HepG2 (cell line): ENCODE measurements around the gene OPRL1. TPM values are rescaled to one million over a fixed set of nuclear protein-coding genes. Genes with fewer than 3 reads are reported as not detected.

Experiments
- DNMT1 ChIP-seq: sonication (generic); formaldehyde crosslinking; IDR thresholded peaks from 2 replicates; pipeline ENCODE4 v1.5.1; 2020; ENCODE audit warnings: mild to moderate bottlenecking, missing genetic modification reagents
- KLF15 ChIP-seq: sonication (generic); formaldehyde crosslinking; IDR thresholded peaks from 2 replicates; pipeline ENCODE4 v1.8.1; 2023; ENCODE audit warnings: borderline replicate concordance, mild to moderate bottlenecking, inconsistent platforms, missing genetic modification reagents, mixed read lengths
- MIER3 ChIP-seq: IDR thresholded peaks from 2 replicates; pipeline ENCODE4 v1.6.1; 2016; ENCODE audit warnings: missing compliant biosample characterization, borderline replicate concordance
- NCOR1 ChIP-seq: fragments of 200-600 bp; sonication (generic); IDR thresholded peaks from 2 replicates; pipeline ENCODE4 v1.7.0; 2017; ENCODE audit warnings: antibody characterized with exemption, low read length, borderline replicate concordance
- NR2F6 ChIP-seq, 2 experiments: IDR thresholded peaks; 2 replicates each; pipeline ENCODE4 v1.6.1; 2016; ENCODE audit warnings: antibody characterized with exemption in 1 of 2, mild to moderate bottlenecking in 1 of 2
- RBM39 ChIP-seq: fragments of 200-400 bp; formaldehyde crosslinking; IDR thresholded peaks from one replicate; pipeline ENCODE4 v1.6.1; 2018; ENCODE audit warnings: antibody characterized with exemption, mild to moderate bottlenecking, low read depth, low read length; ENCODE audit not compliant: poor library complexity, severe bottlenecking
- SAP130 ChIP-seq: IDR thresholded peaks from 2 replicates; pipeline ENCODE4 v1.6.1; 2016; ENCODE audit warnings: low read depth
- ZNF143 ChIP-seq: sonication (generic); formaldehyde crosslinking; IDR thresholded peaks from 2 replicates; pipeline ENCODE4 v1.4.0; 2020; ENCODE audit warnings: missing genetic modification reagents
- ZSCAN12 ChIP-seq: sonication (generic); formaldehyde crosslinking; IDR thresholded peaks from 2 replicates; pipeline ENCODE4 v1.9.0; 2021; ENCODE audit warnings: mild to moderate bottlenecking, missing genetic modification reagents
- polyA plus RNA-seq, 8 experiments: library from polyadenylated mRNA; depleted of rRNA in 3 of 8; stranded (reverse) in 7 of 8; unstranded in 1 of 8; fragments of >200 nt; fragmentation: Illumina TruSeq in 4 of 8; extraction: Trizol in 4 of 8; gene quantifications; 2 replicates each; pipeline versions ENCODE4 v1.2.1 to v1.2.3, GENCODE V29; 2011 to 2016; ENCODE audit warnings: low read depth in 4 of 8, missing spikeins in 1 of 8, mixed read lengths in 1 of 8; ENCODE audit not compliant: insufficient read depth in 1 of 8
- total RNA-seq, 5 experiments: library from RNA; depleted of rRNA; stranded (reverse); fragments of >200 nt; fragmentation: Illumina TruSeq; extraction: Trizol; gene quantifications; 2 replicates each; pipeline ENCODE4 v1.2.3, GENCODE V29; 2016; ENCODE audit warnings: low read depth in 1 of 5
- TF ChIP-seq, protein P1 (sequence below): sonication (generic); formaldehyde crosslinking; IDR thresholded peaks from 2 replicates; pipeline ENCODE4 v1.4.0; 2020; ENCODE audit warnings: missing genetic modification reagents
- TF ChIP-seq, protein P2 (sequence below): sonication (generic); formaldehyde crosslinking; IDR thresholded peaks from 2 replicates; pipeline ENCODE4 v1.8.0; 2022; ENCODE audit warnings: missing genetic modification reagents, mild to moderate bottlenecking, borderline replicate concordance
- TF ChIP-seq, protein P3 (sequence below): sonication (generic); formaldehyde crosslinking; IDR thresholded peaks from 2 replicates; pipeline ENCODE4 v1.9.0; 2022; ENCODE audit warnings: low read depth, missing genetic modification reagents
- TF ChIP-seq, protein P4 (sequence below): sonication (generic); formaldehyde crosslinking; IDR thresholded peaks from 2 replicates; pipeline ENCODE4 v1.4.0; 2020; ENCODE audit warnings: mild to moderate bottlenecking, missing genetic modification reagents
- TF ChIP-seq, protein P5 (sequence below): sonication (generic); formaldehyde crosslinking; IDR thresholded peaks from 2 replicates; pipeline ENCODE4 v1.9.0; 2021; ENCODE audit warnings: mild to moderate bottlenecking, missing genetic modification reagents

OPRL1 gene
- total and polyA plus RNA-seq, 2 of the 13 experiments (the other 11 are each of a cell fraction or from before 2014, with no cell fraction given) = 0.35 to 0.71 TPM

DNA sequence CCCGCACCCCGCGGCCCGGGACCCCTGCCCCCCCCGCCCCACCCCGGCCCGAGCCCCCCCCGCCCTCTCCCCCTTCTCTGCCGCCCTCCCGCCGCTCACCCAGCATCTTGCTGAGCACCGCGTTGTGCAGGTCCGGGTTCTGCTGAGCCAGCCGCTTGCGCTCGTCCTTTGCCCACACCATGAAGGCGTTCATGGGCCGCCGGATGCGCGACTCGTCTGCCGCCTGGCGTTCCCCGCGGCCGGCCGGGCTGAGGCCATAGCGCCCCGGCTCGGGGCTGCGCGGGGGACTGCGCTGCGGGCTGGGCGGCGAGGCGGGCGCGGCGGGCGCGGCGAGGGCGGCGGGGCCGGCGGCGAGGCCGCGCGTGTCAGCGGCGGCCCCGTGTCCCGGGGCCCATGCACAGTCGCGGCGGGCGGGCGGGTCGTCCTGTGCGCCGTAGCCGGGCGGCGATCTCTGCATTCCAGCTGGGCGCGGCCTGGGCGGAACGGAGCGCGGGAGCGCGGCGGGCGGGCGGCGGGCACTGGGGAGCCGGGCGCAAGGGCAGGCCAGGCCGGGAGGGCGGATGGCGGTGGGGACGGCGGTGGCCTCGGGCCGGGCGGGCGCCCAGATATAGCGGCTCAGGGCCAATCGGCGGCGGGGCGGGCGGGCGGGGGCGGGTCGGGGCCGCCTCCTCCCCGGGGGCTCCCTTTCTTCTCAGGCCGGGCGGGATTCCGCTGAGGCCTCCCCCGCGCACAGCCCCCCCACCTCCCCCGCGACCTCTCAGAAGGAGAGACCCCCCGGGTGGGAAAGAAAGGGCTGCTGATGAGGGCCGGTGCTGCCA, 30.6 kb upstream of the OPRL1 start, which contains the start of gene SOX18 (continued):
- TF ChIP-seq, protein P1, sequence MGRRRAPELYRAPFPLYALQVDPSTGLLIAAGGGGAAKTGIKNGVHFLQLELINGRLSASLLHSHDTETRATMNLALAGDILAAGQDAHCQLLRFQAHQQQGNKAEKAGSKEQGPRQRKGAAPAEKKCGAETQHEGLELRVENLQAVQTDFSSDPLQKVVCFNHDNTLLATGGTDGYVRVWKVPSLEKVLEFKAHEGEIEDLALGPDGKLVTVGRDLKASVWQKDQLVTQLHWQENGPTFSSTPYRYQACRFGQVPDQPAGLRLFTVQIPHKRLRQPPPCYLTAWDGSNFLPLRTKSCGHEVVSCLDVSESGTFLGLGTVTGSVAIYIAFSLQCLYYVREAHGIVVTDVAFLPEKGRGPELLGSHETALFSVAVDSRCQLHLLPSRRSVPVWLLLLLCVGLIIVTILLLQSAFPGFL (CRISPR knock-in tag) = no peak
- TF ChIP-seq DNMT1 (CRISPR knock-in tag) (0 out of 2 replicates have a peak, but pooled peaks have one; percentile 47), SAP130 (CRISPR knock-in tag) (peak; percentile 69), ZSCAN12 (CRISPR knock-in tag) (no peak), RBM39 (no peak), KLF15 (CRISPR knock-in tag) (no peak), NCOR1 (no peak), ZNF143 (peak; percentile 20; the same call in 1 of the 2 replicates), MIER3 (CRISPR knock-in tag) (no peak), NR2F6 (IDR thresholded peaks at IDR 0.05) (no peak), NR2F6 (CRISPR knock-in tag; IDR thresholded peaks at IDR 0.05) (0 out of 2 replicates have a peak, but pooled peaks have one; percentile 31)
- TF ChIP-seq, protein P2, sequence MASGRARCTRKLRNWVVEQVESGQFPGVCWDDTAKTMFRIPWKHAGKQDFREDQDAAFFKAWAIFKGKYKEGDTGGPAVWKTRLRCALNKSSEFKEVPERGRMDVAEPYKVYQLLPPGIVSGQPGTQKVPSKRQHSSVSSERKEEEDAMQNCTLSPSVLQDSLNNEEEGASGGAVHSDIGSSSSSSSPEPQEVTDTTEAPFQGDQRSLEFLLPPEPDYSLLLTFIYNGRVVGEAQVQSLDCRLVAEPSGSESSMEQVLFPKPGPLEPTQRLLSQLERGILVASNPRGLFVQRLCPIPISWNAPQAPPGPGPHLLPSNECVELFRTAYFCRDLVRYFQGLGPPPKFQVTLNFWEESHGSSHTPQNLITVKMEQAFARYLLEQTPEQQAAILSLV (CRISPR knock-in tag) = no peak
- TF ChIP-seq, protein P3, sequence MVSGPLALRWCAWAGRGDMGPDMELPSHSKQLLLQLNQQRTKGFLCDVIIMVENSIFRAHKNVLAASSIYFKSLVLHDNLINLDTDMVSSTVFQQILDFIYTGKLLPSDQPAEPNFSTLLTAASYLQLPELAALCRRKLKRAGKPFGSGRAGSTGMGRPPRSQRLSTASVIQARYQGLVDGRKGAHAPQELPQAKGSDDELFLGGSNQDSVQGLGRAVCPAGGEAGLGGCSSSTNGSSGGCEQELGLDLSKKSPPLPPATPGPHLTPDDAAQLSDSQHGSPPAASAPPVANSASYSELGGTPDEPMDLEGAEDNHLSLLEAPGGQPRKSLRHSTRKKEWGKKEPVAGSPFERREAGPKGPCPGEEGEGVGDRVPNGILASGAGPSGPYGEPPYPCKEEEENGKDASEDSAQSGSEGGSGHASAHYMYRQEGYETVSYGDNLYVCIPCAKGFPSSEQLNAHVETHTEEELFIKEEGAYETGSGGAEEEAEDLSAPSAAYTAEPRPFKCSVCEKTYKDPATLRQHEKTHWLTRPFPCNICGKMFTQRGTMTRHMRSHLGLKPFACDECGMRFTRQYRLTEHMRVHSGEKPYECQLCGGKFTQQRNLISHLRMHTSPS (CRISPR knock-in tag) = 0 out of 2 replicates have a peak, but pooled peaks have one; percentile 9
- TF ChIP-seq, protein P4, sequence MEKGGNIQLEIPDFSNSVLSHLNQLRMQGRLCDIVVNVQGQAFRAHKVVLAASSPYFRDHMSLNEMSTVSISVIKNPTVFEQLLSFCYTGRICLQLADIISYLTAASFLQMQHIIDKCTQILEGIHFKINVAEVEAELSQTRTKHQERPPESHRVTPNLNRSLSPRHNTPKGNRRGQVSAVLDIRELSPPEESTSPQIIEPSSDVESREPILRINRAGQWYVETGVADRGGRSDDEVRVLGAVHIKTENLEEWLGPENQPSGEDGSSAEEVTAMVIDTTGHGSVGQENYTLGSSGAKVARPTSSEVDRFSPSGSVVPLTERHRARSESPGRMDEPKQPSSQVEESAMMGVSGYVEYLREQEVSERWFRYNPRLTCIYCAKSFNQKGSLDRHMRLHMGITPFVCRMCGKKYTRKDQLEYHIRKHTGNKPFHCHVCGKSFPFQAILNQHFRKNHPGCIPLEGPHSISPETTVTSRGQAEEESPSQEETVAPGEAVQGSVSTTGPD (CRISPR knock-in tag) = no peak
- TF ChIP-seq, protein P5, sequence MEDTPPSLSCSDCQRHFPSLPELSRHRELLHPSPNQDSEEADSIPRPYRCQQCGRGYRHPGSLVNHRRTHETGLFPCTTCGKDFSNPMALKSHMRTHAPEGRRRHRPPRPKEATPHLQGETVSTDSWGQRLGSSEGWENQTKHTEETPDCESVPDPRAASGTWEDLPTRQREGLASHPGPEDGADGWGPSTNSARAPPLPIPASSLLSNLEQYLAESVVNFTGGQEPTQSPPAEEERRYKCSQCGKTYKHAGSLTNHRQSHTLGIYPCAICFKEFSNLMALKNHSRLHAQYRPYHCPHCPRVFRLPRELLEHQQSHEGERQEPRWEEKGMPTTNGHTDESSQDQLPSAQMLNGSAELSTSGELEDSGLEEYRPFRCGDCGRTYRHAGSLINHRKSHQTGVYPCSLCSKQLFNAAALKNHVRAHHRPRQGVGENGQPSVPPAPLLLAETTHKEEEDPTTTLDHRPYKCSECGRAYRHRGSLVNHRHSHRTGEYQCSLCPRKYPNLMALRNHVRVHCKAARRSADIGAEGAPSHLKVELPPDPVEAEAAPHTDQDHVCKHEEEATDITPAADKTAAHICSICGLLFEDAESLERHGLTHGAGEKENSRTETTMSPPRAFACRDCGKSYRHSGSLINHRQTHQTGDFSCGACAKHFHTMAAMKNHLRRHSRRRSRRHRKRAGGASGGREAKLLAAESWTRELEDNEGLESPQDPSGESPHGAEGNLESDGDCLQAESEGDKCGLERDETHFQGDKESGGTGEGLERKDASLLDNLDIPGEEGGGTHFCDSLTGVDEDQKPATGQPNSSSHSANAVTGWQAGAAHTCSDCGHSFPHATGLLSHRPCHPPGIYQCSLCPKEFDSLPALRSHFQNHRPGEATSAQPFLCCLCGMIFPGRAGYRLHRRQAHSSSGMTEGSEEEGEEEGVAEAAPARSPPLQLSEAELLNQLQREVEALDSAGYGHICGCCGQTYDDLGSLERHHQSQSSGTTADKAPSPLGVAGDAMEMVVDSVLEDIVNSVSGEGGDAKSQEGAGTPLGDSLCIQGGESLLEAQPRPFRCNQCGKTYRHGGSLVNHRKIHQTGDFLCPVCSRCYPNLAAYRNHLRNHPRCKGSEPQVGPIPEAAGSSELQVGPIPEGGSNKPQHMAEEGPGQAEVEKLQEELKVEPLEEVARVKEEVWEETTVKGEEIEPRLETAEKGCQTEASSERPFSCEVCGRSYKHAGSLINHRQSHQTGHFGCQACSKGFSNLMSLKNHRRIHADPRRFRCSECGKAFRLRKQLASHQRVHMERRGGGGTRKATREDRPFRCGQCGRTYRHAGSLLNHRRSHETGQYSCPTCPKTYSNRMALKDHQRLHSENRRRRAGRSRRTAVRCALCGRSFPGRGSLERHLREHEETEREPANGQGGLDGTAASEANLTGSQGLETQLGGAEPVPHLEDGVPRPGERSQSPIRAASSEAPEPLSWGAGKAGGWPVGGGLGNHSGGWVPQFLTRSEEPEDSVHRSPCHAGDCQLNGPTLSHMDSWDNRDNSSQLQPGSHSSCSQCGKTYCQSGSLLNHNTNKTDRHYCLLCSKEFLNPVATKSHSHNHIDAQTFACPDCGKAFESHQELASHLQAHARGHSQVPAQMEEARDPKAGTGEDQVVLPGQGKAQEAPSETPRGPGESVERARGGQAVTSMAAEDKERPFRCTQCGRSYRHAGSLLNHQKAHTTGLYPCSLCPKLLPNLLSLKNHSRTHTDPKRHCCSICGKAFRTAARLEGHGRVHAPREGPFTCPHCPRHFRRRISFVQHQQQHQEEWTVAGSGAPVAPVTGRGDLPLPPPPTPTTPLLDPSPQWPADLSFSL = no peak
